ENCODE results near the gene CTBP2. TPM values are rescaled to one million over a fixed set of nuclear protein-coding genes. Genes with fewer than 3 reads are reported as not detected.

The CTBP2 gene
- total RNA-seq, 1 experiment from 2014 or later, result 67.8 TPM

- no peak for DNase-seq
These were observed 148.2 kb downstream of the CTBP2 start for GRCh38 chr10:125011926-125012705.

DNA sequence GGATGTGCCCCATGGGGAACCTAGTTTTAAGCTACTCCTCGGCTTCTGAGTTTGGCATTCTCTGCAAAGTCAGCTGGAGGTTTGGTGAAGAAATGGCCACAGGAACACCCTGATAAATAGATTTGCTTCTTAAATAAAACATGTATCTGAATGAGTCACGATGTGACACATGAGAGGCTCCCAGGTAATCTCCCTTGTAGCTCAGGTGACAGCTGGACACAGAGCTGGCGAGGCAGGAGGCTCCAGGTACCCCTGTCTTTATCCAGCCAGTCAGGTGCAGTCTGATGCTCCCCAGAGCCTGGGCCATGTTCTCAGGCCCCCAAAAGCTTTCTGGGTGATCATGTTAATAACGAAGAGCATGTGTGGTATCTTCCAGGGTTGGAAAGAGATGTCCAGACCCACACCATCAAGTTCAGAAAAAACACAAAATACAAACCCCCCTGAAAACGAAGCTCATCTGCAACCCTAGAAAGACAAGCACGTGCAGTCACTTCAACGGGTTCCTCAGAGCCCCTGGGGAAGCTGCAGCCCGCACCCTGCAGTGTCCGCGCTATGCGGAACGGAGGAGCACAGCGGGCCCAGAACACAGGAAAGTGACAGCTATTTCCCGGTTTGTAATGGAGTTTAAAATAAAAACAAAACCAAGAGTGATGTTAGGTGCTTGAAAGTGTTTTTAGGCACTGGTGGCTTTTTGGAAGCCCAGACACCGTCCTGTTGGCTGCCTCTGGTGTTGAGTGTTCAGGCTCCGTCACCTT is 149.0 kb downstream of the CTBP2 start:
- Histone ChIP-seq H3K36me3 (no peaks in the 10 kb centered on the region; the same call in 1 of the 2 replicates), H3K9me3 (replicated peaks) (no peaks in the 10 kb centered on the region), H3K4me3 (no peak overlapping the region), H3K4me1 (peaks cover 1% of the 10 kb centered on the region; the same call in 1 of the 2 replicates), H3K27me3 (no peaks in the 10 kb centered on the region), H3K27ac (no peak overlapping the region)
- DNase-seq, result no peak

More at GRCh38 chr10:125011926-125012705, 148.2 kb downstream of the CTBP2 start:
- H3K36me3 ChIP-seq, result peaks cover 2% of the 10 kb centered on the region; the same call in 1 of the 2 replicates
- H3K4me3 ChIP-seq, result no peak overlapping the region
- H3K27ac ChIP-seq, result no peak overlapping the region
- peaks cover 9% of the 10 kb centered on the region; the same call in 1 of the 2 replicates for H3K4me1 ChIP-seq
- H3K27me3 ChIP-seq, result no peaks in the 10 kb centered on the region
- no peaks in the 10 kb centered on the region for H3K9me3 ChIP-seq (replicated peaks)

GRCh38 chr10:125010362-125010761 is 150.0 kb downstream of the CTBP2 start:
- H3K9me3 ChIP-seq (replicated peaks), result no peaks in the 10 kb centered on the region
- no peak overlapping the region for H3K4me3 ChIP-seq
- no peaks in the 10 kb centered on the region for H3K4me1 ChIP-seq
- no peak overlapping the region for H3K27ac ChIP-seq
- DNase-seq, result no peak
- no peaks in the 10 kb centered on the region; the same call in 1 of the 2 replicates for H3K36me3 ChIP-seq
- H3K27me3 ChIP-seq, result no peaks in the 10 kb centered on the region

DNA sequence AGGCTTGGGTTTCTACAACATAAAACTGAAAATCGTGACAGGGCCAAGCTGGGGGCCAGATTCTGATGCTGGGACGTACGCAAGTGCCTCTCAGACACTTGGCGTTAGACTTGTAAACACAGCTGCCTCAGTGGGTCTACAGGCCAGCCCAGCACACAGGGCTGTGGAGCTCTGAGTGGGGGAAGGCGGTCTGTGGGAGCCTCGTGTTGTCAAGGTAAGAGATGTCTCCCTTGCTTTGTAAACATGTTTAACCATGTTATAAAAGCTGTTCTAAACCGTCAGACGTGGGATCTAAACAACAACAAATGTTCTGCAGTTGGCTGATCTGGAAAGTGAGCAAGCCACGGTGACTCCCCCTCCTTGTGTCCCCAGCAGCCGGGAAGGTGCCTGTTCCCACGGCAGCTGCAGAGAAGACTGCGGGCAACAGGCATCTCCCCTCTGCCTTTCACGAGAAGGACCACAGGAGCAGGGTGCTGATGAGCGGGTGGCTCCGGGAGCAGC is 150.7 kb downstream of the CTBP2 start:
- Histone ChIP-seq H3K4me1 (no peaks in the 10 kb centered on the region), H3K27ac (no peak overlapping the region), H3K4me3 (no peak overlapping the region), H3K27me3 (no peaks in the 10 kb centered on the region), H3K9me3 (replicated peaks) (no peaks in the 10 kb centered on the region), H3K36me3 (no peaks in the 10 kb centered on the region; the same call in 1 of the 2 replicates)
- no peak for DNase-seq

- Histone ChIP-seq H3K27me3 (no peaks in the 10 kb centered on the region), H3K27ac (no peak overlapping the region), H3K36me3 (no peaks in the 10 kb centered on the region; the same call in 1 of the 2 replicates), H3K9me3 (replicated peaks) (no peaks in the 10 kb centered on the region), H3K4me1 (no peaks in the 10 kb centered on the region), H3K4me3 (no peak overlapping the region)
- DNase-seq, result no peak
These were observed 151.4 kb downstream of the CTBP2 start for GRCh38 chr10:125008689-125009638.

GRCh38 chr10:125007436-125007835 is 152.9 kb downstream of the CTBP2 start:
- DNase-seq, result no peak
- no peaks in the 10 kb centered on the region for H3K27me3 ChIP-seq
- no peaks in the 10 kb centered on the region for H3K4me1 ChIP-seq
- no peaks in the 10 kb centered on the region for H3K36me3 ChIP-seq
- no peak overlapping the region for H3K27ac ChIP-seq
- H3K9me3 ChIP-seq (replicated peaks), result no peaks in the 10 kb centered on the region
- H3K4me3 ChIP-seq, result no peak overlapping the region

GRCh38 chr10:125006921-125007426 is 153.4 kb downstream of the CTBP2 start:
- Histone ChIP-seq H3K36me3 (no peaks in the 10 kb centered on the region), H3K27me3 (no peaks in the 10 kb centered on the region), H3K4me3 (no peak overlapping the region), H3K9me3 (replicated peaks) (no peaks in the 10 kb centered on the region), H3K4me1 (no peaks in the 10 kb centered on the region), H3K27ac (no peak overlapping the region)
- DNase-seq, result no peak

GRCh38 chr10:125006188-125006680 is 154.1 kb downstream of the CTBP2 start:
- DNase-seq, result no peak
- H3K27ac ChIP-seq, result no peak overlapping the region
- no peaks in the 10 kb centered on the region for H3K36me3 ChIP-seq
- no peak overlapping the region for H3K4me3 ChIP-seq
- H3K4me1 ChIP-seq, result no peaks in the 10 kb centered on the region
- no peaks in the 10 kb centered on the region for H3K27me3 ChIP-seq
- no peaks in the 10 kb centered on the region for H3K9me3 ChIP-seq (replicated peaks)

DNA sequence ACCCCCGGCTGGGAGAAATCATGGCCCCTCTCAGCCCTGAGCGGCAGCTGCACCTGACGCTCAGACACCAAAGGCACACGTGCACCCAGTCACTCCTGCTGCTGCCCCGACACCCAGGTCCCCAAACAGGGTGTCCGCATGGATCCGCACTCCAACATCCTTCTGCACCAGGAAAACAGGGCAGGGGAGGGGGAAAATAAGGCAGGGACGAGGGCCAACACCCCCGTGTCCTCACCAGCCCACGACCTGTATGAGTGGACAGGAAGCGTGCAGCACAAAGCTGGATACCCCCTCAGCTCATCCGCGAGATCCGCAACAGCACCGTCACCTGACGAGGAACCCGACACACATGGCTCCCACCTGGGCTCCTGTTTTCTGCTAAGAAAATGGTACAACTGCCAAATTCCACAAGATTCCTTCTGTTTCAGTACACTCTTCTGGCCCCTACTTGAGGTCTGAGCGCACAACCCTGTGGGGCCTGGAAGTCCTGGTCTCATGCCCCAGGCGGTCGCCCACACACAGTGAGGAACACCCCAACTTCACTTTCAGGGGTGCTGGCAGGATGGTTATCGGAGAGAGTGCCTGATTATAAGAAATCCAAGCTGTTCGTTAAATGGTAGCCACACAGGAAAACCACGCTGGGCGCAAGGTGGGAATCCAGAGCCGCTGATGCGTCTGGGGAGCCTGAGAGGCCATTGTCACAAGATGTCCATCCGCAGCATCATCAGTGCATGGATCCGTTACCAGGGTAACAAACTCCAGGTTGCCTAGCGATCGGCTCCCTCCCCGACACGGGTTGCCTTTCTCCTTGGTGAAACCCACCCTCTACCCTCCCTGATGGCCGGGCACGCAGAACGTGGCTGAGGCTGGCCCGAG is 154.8 kb downstream of the CTBP2 start:
- no peak overlapping the region for H3K27ac ChIP-seq
- DNase-seq, result no peak
- no peaks in the 10 kb centered on the region for H3K27me3 ChIP-seq
- no peak overlapping the region for H3K4me3 ChIP-seq
- no peaks in the 10 kb centered on the region for H3K9me3 ChIP-seq (replicated peaks)
- peaks cover 4% of the 10 kb centered on the region; the same call in 1 of the 2 replicates for H3K4me1 ChIP-seq
- H3K36me3 ChIP-seq, result 0 out of 2 replicates have a peak, but pooled peaks cover under 1% of the 10 kb centered on the region

- Histone ChIP-seq H3K36me3 (0 out of 2 replicates have a peak, but pooled peaks cover 8% of the 10 kb centered on the region), H3K4me3 (no peak overlapping the region), H3K9me3 (replicated peaks) (no peaks in the 10 kb centered on the region), H3K4me1 (peaks cover 4% of the 10 kb centered on the region; the same call in 1 of the 2 replicates), H3K27me3 (no peaks in the 10 kb centered on the region), H3K27ac (no peak overlapping the region)
- DNase-seq, result no peak
These were observed 155.6 kb downstream of the CTBP2 start for GRCh38 chr10:125004571-125005311.

- Histone ChIP-seq H3K27ac (no peak overlapping the region), H3K36me3 (peaks cover 8% of the 10 kb centered on the region; the same call in 1 of the 2 replicates), H3K4me1 (peaks cover 4% of the 10 kb centered on the region; the same call in 1 of the 2 replicates), H3K9me3 (replicated peaks) (no peaks in the 10 kb centered on the region), H3K27me3 (no peaks in the 10 kb centered on the region), H3K4me3 (no peak overlapping the region)
- DNase-seq, result no peak
These were observed 156.4 kb downstream of the CTBP2 start for GRCh38 chr10:125003901-125004467.

- no peak for DNase-seq
- Histone ChIP-seq H3K27me3 (no peaks in the 10 kb centered on the region), H3K4me1 (peaks cover 4% of the 10 kb centered on the region; the same call in 1 of the 2 replicates), H3K36me3 (peaks cover 8% of the 10 kb centered on the region; the same call in 1 of the 2 replicates), H3K27ac (no peak overlapping the region), H3K9me3 (replicated peaks) (no peaks in the 10 kb centered on the region), H3K4me3 (no peak overlapping the region)
These were observed 157.0 kb downstream of the CTBP2 start for GRCh38 chr10:125003146-125003900.

Measured in SJCRH30 (cell line).